GM12891 (cell line): ENCODE measurements around the gene RASSF10.

ENCODE experiments used
- POLR2A ChIP-seq: IDR thresholded peaks from 2 replicates; pipeline ENCODE4 v1.6.1; 2011; ENCODE audit warnings: low read depth, low read length, control low read depth
- POLR2AphosphoS5 ChIP-seq: IDR thresholded peaks from 2 replicates; pipeline ENCODE4 v1.6.1; 2011; ENCODE audit warnings: low read depth, low read length, control low read depth
- SPI1 ChIP-seq: IDR thresholded peaks from 2 replicates; pipeline ENCODE4 v1.6.1; 2011; ENCODE audit warnings: low read depth, low read length, control low read depth
- TAF1 ChIP-seq: IDR thresholded peaks from 2 replicates; pipeline ENCODE4 v1.6.1; 2011; ENCODE audit warnings: low read depth, low read length, control low read depth

DNA sequence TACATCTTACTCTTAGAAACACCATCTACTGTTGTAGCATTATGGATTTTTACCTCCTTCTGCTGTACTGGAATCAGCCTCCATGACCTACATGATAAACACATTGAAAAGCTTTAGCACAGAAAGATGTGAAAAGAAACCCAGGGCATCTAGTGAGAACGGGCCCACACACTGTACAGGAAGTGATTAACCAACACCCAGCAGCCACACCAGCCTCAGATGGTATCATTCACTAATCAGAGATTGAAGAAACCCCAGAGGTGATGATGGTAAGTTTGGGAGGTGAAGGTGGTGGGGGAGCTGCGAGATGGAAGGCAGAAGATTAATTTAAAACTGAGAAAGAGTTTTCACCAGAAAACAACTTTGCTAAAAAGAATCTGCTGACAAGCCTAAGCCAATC, 46.1 kb downstream of the RASSF10 start:
- TF ChIP-seq POLR2A = no peak
- no peak for TF ChIP-seq POLR2AphosphoS5
- no peak for TF ChIP-seq TAF1
- TF ChIP-seq SPI1 = no peak
